ENCODE data around the gene SPIN2A.
"Not testable (repeated sequence)": the region's sequence is repeated elsewhere in the genome, so short reads cannot be mapped to it uniquely, and the experiment has no call there.

SPIN2A gene
- 0 reads per million in 3 experiments for total RNA-seq

- DNase-seq: not testable (repeated sequence)
These were observed at the start of gene SPIN2A for GRCh38 chrX:57137073-57137472. Gene SPIN2A, minus strand, starts transcription at chrX:57137397. Its CDS starts 800 bp downstream, at chrX:57136597.

GRCh38 chrX:57178605-57179004 lies 41.4 kb upstream of the SPIN2A start:
- no peak for DNase-seq

DNA sequence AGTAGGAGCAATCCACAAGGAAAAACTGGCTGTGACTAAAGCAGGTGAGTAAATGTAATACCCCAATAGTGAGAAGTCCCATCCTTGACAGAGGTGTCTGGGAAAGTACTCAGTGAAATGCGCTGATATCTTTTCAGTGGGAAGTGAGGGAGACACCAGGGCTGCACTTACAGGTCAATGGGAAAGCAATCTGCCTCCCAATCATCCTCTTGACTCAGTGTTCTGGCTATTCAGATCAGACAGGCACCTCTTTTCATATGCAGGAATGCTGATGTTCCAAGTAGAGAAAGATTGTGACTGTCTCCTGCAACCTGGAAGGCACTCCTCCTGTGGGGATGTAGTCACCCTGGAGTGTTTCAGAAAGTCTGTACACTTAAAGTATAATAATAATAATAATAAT lies 39.9 kb upstream of the SPIN2A start:
- DNase-seq: no peak

GRCh38 chrX:57172544-57172943 lies 35.3 kb upstream of the SPIN2A start:
- no peak for DNase-seq

- no peak for DNase-seq
These were observed 19.3 kb upstream of the SPIN2A start for GRCh38 chrX:57156397-57157049.

GRCh38 chrX:57155171-57155570 lies 18.0 kb upstream of the SPIN2A start:
- no peak for DNase-seq

DNA sequence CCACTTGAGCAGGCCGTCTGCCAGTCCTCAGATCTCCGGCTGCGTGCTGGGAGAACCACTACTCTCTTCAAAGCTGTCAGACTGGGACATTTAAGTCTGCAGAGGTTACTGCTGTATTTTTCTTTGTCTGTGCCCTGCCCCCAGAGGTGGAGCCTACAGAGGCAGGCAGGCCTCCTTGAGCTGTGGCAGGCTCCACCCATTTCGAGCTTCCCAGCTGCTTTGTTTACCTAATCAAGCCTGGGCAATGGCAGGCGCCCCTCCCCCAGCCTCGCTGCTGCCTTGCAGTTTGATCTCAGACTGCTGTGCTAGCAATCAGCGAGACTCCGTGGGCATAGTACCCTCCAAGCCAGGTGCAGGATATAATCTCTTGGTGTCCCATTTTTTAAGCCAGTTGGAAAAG lies 15.0 kb upstream of the SPIN2A start:
- not testable (repeated sequence) for DNase-seq

- no peak for DNase-seq
These were observed 1.5 kb upstream of the SPIN2A start for GRCh38 chrX:57138674-57139073.

GRCh38 chrX:57137501-57137900 lies 304 bp upstream of the SPIN2A start:
- no peak for DNase-seq

- DNase-seq: not testable (repeated sequence)
These were observed 608 bp downstream of the SPIN2A start for GRCh38 chrX:57136589-57136988.

- no peak for DNase-seq
These were observed 1.9 kb downstream of the SPIN2A start for GRCh38 chrX:57135287-57135686.

DNA sequence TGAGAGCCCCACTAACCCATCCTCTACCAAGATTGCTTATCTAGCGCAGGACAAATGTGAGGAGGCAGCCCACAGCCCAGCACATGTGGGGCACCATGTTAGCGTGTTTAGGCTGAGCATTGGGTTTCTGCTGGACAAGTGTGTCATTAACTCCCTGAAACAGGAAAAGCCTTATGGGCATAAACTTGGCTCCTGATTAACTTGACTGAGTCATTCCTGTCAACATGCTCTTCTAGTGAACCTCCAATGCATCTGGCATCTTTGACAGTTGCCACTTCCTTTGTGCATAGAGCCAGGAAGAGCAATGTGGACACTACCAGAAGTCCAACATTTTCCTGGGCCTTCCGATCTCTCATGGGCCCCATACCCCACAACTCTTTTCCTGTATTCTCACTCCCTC lies 2.5 kb downstream of the SPIN2A start:
- no peak for DNase-seq

DNA sequence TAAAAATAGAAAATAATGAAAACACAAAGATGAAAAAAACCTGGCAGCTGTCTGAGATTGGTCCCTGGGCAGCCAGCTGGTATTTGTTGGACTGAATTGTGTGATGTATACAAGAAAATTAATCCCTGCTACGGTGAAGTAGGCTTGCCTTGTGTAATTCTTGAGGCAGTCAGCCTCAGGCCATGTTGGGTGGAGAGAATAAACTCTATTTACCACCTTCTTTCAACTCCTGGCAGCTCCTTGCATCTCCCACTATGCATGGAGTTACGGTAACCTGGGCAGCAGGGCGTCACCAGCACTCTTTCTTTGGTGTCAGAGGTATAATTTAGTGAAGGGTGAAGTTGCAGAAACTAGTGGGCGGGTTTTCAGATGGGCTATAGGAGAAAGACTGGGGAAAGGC lies 3.5 kb downstream of the SPIN2A start:
- DNase-seq: no peak

GRCh38 chrX:57133284-57133683 lies 3.9 kb downstream of the SPIN2A start:
- not testable (repeated sequence) for DNase-seq

- no peak for DNase-seq
These were observed 5.2 kb downstream of the SPIN2A start for GRCh38 chrX:57132046-57132445.

- DNase-seq: no peak
These were observed 15.4 kb downstream of the SPIN2A start for GRCh38 chrX:57121816-57122215.

- peak; percentile 73 for DNase-seq
These were observed 15.9 kb downstream of the SPIN2A start, which contains the start of gene SPIN2B for GRCh38 chrX:57121162-57121755. Gene SPIN2B, minus strand, starts transcription at chrX:57121548.

DNA sequence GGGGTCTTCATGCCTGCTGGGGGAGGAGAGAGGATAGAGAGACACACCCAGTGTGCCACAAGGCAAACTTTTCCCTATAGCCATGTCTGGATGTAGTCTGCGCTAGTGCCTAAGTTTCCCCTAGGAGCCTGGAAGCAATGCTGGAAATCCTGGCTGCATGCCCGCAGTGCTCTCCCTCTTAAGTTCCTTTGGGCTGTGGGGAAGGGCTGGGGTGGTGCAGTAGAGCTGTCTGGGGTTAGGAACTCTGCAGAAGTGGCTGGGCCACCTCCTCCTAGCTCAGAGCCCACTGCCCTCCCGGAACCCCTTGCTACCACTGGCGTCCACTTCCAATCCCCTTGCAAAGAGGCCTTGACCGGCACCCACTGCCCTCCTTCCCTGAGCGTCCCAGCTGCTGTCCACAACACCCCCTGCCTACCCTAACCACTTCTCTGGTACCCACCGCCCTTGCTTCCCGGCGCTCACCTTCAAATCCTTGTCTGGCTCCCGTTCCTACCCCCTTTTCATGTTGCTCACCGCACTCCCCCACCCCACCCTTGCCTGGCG lies 16.5 kb downstream of the SPIN2A start:
- DNase-seq: not testable (repeated sequence)

GRCh38 chrX:57119416-57119815 lies 17.8 kb downstream of the SPIN2A start:
- DNase-seq: no peak

DNA sequence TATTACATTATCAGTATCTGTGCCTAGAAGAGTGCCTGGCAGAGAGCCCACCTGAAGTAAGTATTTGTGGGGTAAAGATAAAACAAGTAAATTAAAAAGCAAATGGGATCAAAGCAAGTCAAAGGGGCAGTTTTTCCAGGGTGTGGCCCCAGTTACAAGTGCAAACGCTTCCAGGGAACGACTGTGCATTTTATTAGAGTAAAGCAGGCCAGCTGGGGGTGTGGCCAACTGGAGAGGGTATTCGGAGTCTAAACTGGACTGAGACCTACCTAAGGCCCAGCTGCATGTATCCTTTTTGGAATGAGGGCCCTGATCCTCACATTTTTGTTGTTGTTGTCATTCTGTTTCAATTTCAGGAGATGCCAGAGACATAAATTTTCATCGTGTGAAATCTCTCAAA lies 19.6 kb downstream of the SPIN2A start:
- DNase-seq: not testable (repeated sequence)

GRCh38 chrX:57104921-57105398 lies 32.2 kb downstream of the SPIN2A start:
- DNase-seq: no peak

- DNase-seq: no peak
These were observed 32.8 kb downstream of the SPIN2A start for GRCh38 chrX:57104406-57104805.

- no peak for DNase-seq
These were observed 33.7 kb downstream of the SPIN2A start for GRCh38 chrX:57103489-57103888.

DNA sequence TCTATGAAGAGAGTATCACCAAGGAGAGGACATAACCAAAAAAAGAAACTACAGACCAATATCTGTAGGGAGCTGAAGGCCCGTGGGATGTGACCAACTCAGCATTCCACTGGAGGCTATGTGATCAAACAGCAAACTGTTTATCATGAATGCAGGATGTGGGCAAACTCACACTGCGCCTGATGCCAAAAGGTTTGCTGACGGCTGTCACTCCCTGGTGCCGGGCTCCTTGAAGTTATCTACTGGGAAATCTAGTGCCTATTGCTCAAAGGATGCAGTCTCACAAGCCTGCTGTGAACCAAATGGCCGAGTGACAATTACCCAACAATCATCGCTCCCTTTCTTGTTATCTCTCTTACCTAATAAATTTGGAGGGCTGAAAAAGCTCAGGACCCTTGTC lies 34.3 kb downstream of the SPIN2A start:
- DNase-seq: not testable (repeated sequence)
